ENCODE results near the gene ADAMTS9. TPM values are rescaled to one million over a fixed set of nuclear protein-coding genes. Genes with fewer than 3 reads are reported as not detected.

ADAMTS9 gene
- polyA plus RNA-seq, 1 donor from 2014 or later, result 0.32 TPM

GRCh38 chr3:64523324-64523723, 164.5 kb downstream of the ADAMTS9 start:
- Histone ChIP-seq H3F3A (ENCODE audit: insufficient read depth, low read length, poor library complexity, severe bottlenecking) (no peaks in the 10 kb centered on the region), H3K9ac (ENCODE audit: low read length) (no peak overlapping the region), H4K20me1 (ENCODE audit: insufficient read depth) (no peaks in the 10 kb centered on the region), H3K4me2 (ENCODE audit: low read length) (no peak overlapping the region), H3K27me3 (ENCODE audit: insufficient read depth, low read depth, low read length) (no peaks in the 10 kb centered on the region), H3K79me2 (replicated peaks; ENCODE audit: insufficient read depth, low read length) (no peaks in the 10 kb centered on the region), H3K4me3 (ENCODE audit: low read length) (no peak overlapping the region), H3K27ac (ENCODE audit: low read length) (no peak overlapping the region), H2AFZ (ENCODE audit: low read depth, low read length) (no peak overlapping the region), H3K9me2 (ENCODE audit: insufficient read depth, low read length) (no peaks in the 10 kb centered on the region), H3K9me3 (ENCODE audit: low read length) (no peaks in the 10 kb centered on the region), H3K36me3 (ENCODE audit: insufficient read depth, low read length) (no peaks in the 10 kb centered on the region)
- no peak for TF ChIP-seq POLR2AphosphoS5 (IDR thresholded peaks at IDR 0.05)
- no peak for TF ChIP-seq REST (IDR thresholded peaks at IDR 0.05; ENCODE audit: borderline replicate concordance)
- no peak for TF ChIP-seq SMC3 (conservative IDR thresholded peaks at IDR 0.05; ENCODE audit: poor library complexity)
- no peak for TF ChIP-seq MXI1 (conservative IDR thresholded peaks at IDR 0.05; ENCODE audit: poor library complexity, severe bottlenecking)
- no peak for TF ChIP-seq EP300 (conservative IDR thresholded peaks at IDR 0.05; ENCODE audit: poor library complexity, severe bottlenecking)
- TF ChIP-seq TAF1 (IDR thresholded peaks at IDR 0.05; ENCODE audit: low read depth), result no peak
- no peak for TF ChIP-seq CTCF (IDR thresholded peaks at IDR 0.05; ENCODE audit: poor library complexity, severe bottlenecking)

DNA sequence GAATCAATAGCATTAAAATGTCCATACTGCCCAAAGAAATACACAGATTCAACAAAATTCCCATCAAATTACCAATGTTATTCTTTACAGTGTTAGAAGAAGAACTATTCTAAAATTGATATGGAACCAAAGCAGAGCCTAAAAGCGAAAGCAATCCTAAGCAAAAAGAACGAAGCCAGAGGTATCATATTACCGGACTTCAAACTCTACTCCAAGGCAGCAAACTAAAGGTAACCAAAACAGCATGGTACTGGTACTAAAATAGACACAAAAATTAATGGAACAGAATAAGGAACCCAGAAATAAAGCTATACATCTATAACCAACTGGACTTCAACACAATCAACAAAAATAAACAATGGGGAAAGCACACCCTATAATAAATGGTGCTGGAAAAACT, 167.5 kb downstream of the ADAMTS9 start:
- H2AFZ ChIP-seq (ENCODE audit: low read depth, low read length), result no peak overlapping the region
- TF ChIP-seq RAD21 (conservative IDR thresholded peaks at IDR 0.05), result no peak
- TF ChIP-seq POLR2AphosphoS5 (IDR thresholded peaks at IDR 0.05), result no peak
- TF ChIP-seq REST (IDR thresholded peaks at IDR 0.05; ENCODE audit: borderline replicate concordance), result no peak
- TF ChIP-seq MXI1 (conservative IDR thresholded peaks at IDR 0.05; ENCODE audit: poor library complexity, severe bottlenecking), result no peak
- no peak for TF ChIP-seq EZH2 (IDR thresholded peaks at IDR 0.05; ENCODE audit: borderline replicate concordance, insufficient read depth, low read length, poor library complexity, severe bottlenecking)
- no peak for TF ChIP-seq SMC3 (conservative IDR thresholded peaks at IDR 0.05; ENCODE audit: poor library complexity)
- TF ChIP-seq EP300 (conservative IDR thresholded peaks at IDR 0.05; ENCODE audit: poor library complexity, severe bottlenecking), result no peak
- TF ChIP-seq TAF1 (IDR thresholded peaks at IDR 0.05; ENCODE audit: low read depth), result no peak
- TF ChIP-seq CTCF (IDR thresholded peaks at IDR 0.05; ENCODE audit: poor library complexity, severe bottlenecking), result no peak
- no peaks in the 10 kb centered on the region for H3K27me3 ChIP-seq (ENCODE audit: insufficient read depth, low read depth, low read length)
- no peaks in the 10 kb centered on the region for H3K9me3 ChIP-seq (ENCODE audit: low read length)
- no peak overlapping the region for H3K4me3 ChIP-seq (ENCODE audit: low read length)
- H4K20me1 ChIP-seq (ENCODE audit: insufficient read depth), result no peaks in the 10 kb centered on the region
- no peak overlapping the region for H3K9ac ChIP-seq (ENCODE audit: low read length)
- no peaks in the 10 kb centered on the region for H3K79me2 ChIP-seq (replicated peaks; ENCODE audit: insufficient read depth, low read length)
- H3K4me2 ChIP-seq (ENCODE audit: low read length), result no peak overlapping the region
- H3F3A ChIP-seq (ENCODE audit: insufficient read depth, low read length, poor library complexity, severe bottlenecking), result no peaks in the 10 kb centered on the region
- H3K36me3 ChIP-seq (ENCODE audit: insufficient read depth, low read length), result no peaks in the 10 kb centered on the region
- no peak overlapping the region for H3K27ac ChIP-seq (ENCODE audit: low read length)
- H3K9me2 ChIP-seq (ENCODE audit: insufficient read depth, low read length), result no peaks in the 10 kb centered on the region
